Activated naive CD8-positive, alpha-beta T cell treated with anti-CD3 and anti-CD28 coated beads, Interleukin-2, amount 50 U/mL, for 24 hours (primary cell): ENCODE measurements around the gene TFRC.
"Not testable (repeated sequence)": the region's sequence is repeated elsewhere in the genome, so short reads cannot be mapped to it uniquely, and the experiment has no call there.

Experiments
- ATAC-seq: fragments of 150-1000 bp; cut with Tn5 transposase; one replicate; pipeline ENCODE4 v1.10.0; 2021
- DNase-seq: peaks from one replicate; pipeline ENCODE4 v3.0.0; 2021
- H3K27ac Mint-ChIP-seq: one replicate; pipeline ENCODE4 v1.8.0; 2021; ENCODE audit warnings: mild to moderate bottlenecking, mixed read lengths
- H3K27me3 Mint-ChIP-seq: one replicate; pipeline ENCODE4 v1.8.0; 2021; ENCODE audit warnings: mixed read lengths
- H3K36me3 Mint-ChIP-seq: one replicate; pipeline ENCODE4 v1.8.0; 2021; ENCODE audit warnings: low read depth, mixed read lengths
- H3K4me1 Mint-ChIP-seq: one replicate; pipeline ENCODE4 v1.8.0; 2021; ENCODE audit warnings: mixed read lengths
- H3K4me3 Mint-ChIP-seq: one replicate; pipeline ENCODE4 v1.8.0; 2021; ENCODE audit warnings: mild to moderate bottlenecking, moderate library complexity, mixed read lengths
- H3K9me3 Mint-ChIP-seq: one replicate; pipeline ENCODE4 v1.8.0; 2021; ENCODE audit warnings: mixed read lengths

TFRC gene

DNA sequence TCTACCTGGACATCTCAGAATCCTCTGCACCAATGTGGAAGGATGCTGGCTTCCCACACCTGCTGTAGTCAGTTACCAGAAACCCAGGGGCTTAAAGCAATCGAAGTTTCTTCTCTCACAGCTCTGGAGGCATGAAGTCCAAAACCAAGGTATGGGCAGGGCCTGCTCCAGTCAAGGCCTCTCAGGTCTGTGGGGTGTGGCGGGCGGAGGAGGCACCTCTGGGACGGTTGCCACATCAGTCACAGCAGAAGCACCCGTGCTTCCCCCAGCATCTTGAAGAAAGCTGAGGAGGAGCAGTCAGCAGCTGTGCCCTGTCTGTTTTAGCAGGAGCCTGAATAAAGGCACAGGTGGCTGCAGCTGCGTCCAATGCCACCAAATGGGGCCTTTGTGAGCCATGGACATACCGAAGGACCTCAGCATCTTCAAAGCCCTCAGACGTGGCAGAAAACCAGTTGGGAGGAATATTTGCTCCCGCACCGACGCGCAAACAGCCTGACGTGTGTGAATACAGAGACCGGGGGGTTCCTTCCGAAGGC, 68.9 kb downstream of the TFRC start:
- no peak overlapping the region for H3K27ac Mint-ChIP-seq
- H3K4me3 Mint-ChIP-seq = no peak overlapping the region
- H3K9me3 Mint-ChIP-seq = peaks cover 7% of the 10 kb centered on the region
- DNase-seq (no peak), ATAC-seq (no peak)
- H3K27me3 Mint-ChIP-seq = peaks cover 16% of the 10 kb centered on the region
- H3K36me3 Mint-ChIP-seq = peaks cover 1% of the 10 kb centered on the region
- peaks cover 3% of the 10 kb centered on the region for H3K4me1 Mint-ChIP-seq

DNA sequence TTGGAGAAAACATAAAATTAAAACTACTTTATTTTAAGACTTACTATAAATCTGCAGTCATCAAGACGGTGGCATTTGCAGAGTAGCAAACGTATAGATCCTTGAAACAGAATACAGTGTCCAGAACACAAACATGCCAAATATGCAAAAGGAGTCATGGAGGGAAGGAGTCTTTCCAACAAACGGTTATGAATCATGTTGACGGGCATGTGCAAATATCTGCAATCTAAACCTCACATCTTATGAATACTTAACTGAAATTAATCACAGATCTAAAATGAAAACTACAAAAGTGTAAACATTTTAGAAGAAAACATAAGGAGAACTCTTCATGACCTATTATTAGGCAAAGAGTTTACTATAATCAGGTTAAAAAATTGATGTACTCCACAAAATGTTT, 69.4 kb downstream of the TFRC start:
- peaks cover 1% of the 10 kb centered on the region for H3K36me3 Mint-ChIP-seq
- H3K9me3 Mint-ChIP-seq = peaks cover 7% of the 10 kb centered on the region
- no peak for DNase-seq
- H3K4me3 Mint-ChIP-seq = no peak overlapping the region
- H3K27ac Mint-ChIP-seq = no peak overlapping the region
- peaks cover 15% of the 10 kb centered on the region for H3K27me3 Mint-ChIP-seq
- H3K4me1 Mint-ChIP-seq = peaks cover 3% of the 10 kb centered on the region
- no peak for ATAC-seq

DNA sequence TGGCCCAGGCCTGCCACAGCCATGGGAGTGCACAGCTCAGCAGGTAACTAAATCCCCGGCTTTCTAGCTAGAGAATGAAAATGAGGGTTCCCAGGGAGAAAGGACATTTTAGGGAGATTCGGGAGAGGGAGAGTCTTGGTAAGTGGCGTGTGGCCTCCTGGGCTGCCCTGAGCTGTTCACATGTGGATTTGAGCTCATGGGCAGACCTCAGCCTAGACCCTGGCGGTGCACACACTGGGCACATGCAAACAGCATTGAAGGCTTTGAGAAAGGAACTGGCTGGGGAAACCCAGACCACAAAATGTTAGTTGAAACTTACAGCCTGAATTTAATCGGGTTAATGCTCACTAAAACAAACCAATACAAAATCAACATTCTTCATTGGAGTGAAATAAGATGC, 72.4 kb downstream of the TFRC start:
- no peak for ATAC-seq
- DNase-seq = no peak
- H3K4me3 Mint-ChIP-seq = no peak overlapping the region
- no peaks in the 10 kb centered on the region for H3K4me1 Mint-ChIP-seq
- H3K36me3 Mint-ChIP-seq = peaks cover 1% of the 10 kb centered on the region
- H3K9me3 Mint-ChIP-seq = peaks cover 7% of the 10 kb centered on the region
- H3K27ac Mint-ChIP-seq = no peak overlapping the region
- H3K27me3 Mint-ChIP-seq = peaks cover 15% of the 10 kb centered on the region

DNA sequence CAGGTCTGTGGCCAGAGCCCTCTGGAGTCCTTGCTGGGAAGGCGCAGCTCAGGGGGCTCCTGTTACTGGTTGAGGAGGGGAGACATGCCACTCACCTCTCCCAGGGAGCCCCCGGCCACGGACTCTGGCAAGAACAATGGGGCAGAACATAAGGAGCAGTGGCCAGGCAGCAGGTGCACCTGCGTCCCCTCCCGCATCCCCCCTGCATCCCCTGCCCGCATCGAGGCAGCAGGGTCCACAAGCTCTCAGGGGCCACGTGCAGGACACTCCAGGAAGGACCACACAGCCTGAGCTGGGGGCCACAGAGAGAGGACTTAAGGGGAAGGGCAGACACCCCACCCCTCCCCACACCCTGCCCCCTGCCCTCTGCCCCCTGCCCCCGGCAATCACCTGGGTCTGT, 73.0 kb downstream of the TFRC start:
- ATAC-seq = no peak
- H3K27me3 Mint-ChIP-seq = peaks cover 15% of the 10 kb centered on the region
- H3K27ac Mint-ChIP-seq = no peak overlapping the region
- H3K36me3 Mint-ChIP-seq = peaks cover 1% of the 10 kb centered on the region
- no peak overlapping the region for H3K4me3 Mint-ChIP-seq
- H3K4me1 Mint-ChIP-seq = no peaks in the 10 kb centered on the region
- DNase-seq = no peak
- peaks cover 7% of the 10 kb centered on the region for H3K9me3 Mint-ChIP-seq

DNA sequence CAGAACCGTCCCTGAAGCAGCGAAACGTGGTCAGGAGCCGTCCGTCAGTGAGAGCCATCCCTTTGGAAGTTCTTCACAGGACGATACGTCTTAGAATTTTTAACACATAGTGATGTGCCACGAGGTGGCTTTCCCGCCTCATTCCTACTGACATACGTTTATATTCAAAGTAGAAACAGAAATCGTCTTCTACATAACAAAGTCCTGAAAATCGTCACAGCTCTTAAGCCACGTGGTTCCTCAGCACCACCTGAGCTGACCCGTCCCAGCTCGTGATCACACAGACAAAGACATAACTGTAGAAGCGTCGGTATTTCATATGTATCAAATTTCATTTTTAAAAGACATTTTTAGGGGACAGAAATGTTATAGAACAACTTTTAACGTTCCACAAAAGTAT, 73.5 kb downstream of the TFRC start:
- Mint-ChIP-seq H3K27me3 (peaks cover 15% of the 10 kb centered on the region), H3K36me3 (peaks cover 1% of the 10 kb centered on the region), H3K4me3 (no peak overlapping the region), H3K4me1 (no peaks in the 10 kb centered on the region), H3K9me3 (peaks cover 7% of the 10 kb centered on the region), H3K27ac (no peak overlapping the region)
- no peak for ATAC-seq
- DNase-seq = no peak

DNA sequence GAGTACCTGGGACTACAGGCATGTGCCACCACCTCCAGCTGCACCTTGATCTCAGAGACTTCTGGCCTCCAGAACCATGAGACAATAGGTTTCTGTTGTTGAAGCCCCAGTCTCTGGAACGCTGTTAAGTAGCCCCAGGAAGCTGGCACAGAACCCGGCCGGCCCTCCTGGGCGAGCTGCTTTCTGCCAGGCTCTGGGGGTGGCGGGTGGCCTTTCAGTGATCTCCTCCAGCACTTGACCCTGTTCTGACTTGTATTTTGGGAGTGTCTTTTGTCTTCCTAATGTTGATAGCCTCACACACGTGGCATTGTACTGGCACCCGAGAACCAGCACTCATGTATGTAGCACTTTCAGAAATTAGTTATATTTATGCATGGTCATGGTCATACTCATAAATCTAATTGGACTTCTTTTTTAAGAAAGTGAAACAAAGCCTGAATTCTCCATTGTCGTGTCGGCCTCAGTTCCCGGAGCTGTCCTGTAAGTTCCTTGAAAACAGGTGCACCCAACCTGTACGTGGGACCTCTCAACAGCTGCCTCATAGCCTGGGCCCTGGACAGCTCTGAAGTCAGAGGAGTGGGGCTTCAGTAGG, 74.0 kb downstream of the TFRC start:
- ATAC-seq = no peak
- no peak overlapping the region for H3K4me3 Mint-ChIP-seq
- no peak for DNase-seq
- peaks cover 1% of the 10 kb centered on the region for H3K36me3 Mint-ChIP-seq
- peaks cover 7% of the 10 kb centered on the region for H3K9me3 Mint-ChIP-seq
- no peaks in the 10 kb centered on the region for H3K4me1 Mint-ChIP-seq
- no peak overlapping the region for H3K27ac Mint-ChIP-seq
- H3K27me3 Mint-ChIP-seq = peaks cover 15% of the 10 kb centered on the region

DNA sequence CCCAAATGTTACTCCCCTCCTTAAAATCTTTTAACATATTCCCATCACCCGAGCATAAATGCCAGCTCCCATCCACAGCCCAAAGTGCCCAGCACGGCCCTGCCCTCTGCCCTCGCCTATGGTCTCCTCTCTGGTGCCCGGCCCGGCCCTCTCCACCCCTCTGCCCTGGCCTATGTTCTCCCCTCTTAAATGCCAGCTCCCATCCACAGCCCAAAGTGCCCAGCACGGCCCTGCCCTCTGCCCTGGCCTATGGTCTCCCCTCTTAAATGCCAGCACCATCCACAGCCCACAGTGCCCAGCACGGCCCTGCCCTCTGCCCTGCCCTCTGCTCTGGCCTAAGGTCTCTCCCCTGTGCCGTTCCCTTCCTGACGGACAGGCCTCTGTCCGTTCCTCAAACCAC, 76.6 kb downstream of the TFRC start:
- not testable (repeated sequence) for H3K4me1 Mint-ChIP-seq, H3K36me3 Mint-ChIP-seq, DNase-seq, H3K4me3 Mint-ChIP-seq, H3K9me3 Mint-ChIP-seq, H3K27ac Mint-ChIP-seq, ATAC-seq
- peaks cover 18% of the 10 kb centered on the region for H3K27me3 Mint-ChIP-seq

DNA sequence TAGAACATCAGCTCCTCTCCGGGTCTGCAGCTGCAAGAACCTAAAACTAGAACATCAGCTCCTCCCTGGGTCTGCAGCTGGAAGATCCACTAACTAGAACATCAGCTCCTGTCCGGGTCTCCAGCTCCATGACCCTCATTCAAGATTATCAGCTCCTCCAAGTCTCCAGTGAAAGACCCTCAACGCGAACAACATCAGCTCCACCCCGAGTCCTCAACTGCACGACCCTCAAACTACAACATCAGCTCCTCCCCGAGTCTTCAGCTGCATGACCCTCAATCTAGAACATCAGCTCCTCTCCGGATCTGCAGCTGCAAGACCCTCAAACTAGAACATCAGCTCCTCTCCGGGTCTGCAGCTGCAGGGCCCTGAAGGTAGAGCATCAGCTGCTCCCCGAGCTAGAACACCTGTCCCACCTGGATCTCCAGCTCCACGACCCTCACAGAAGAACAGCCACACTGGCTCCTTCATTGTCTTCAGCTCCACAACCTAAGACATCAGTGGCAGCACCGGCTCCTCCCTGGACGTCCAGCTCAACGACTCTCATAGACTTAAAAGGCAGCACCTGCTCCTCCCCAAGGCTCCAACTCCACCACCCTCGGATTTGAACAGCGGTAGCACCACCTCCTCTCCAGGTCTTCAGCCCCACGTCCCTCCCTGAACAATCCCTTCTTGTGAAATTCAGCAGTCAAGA, 77.4 kb downstream of the TFRC start:
- not testable (repeated sequence) for H3K4me3 Mint-ChIP-seq, H3K9me3 Mint-ChIP-seq, H3K36me3 Mint-ChIP-seq, H3K4me1 Mint-ChIP-seq, H3K27ac Mint-ChIP-seq, DNase-seq, ATAC-seq
- peaks cover 15% of the 10 kb centered on the region for H3K27me3 Mint-ChIP-seq

DNA sequence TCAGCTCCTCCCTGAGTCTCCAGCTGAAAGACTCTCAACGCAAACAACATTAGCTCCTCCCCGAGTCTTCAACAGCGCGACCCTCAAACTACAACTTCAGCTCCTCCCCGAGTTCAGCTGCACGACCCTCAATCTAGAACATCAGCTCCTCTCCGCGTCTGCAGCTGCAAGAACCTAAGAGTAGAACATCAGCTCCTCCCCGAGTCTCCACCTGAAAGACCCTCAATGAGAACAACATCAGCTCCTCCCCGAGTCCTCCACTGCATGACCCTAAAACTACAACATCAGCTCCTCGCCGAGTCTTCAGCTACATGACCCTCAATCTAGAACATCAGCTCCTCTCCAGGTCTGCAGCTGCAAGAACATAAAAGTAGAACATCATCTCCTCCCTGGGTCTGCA, 78.3 kb downstream of the TFRC start:
- DNase-seq (no peak), ATAC-seq (no peak)
- H3K36me3 Mint-ChIP-seq = no peaks in the 10 kb centered on the region
- H3K27me3 Mint-ChIP-seq = peaks cover 13% of the 10 kb centered on the region
- no peak overlapping the region for H3K4me3 Mint-ChIP-seq
- H3K9me3 Mint-ChIP-seq = no peaks in the 10 kb centered on the region
- no peaks in the 10 kb centered on the region for H3K4me1 Mint-ChIP-seq
- no peak overlapping the region for H3K27ac Mint-ChIP-seq

DNA sequence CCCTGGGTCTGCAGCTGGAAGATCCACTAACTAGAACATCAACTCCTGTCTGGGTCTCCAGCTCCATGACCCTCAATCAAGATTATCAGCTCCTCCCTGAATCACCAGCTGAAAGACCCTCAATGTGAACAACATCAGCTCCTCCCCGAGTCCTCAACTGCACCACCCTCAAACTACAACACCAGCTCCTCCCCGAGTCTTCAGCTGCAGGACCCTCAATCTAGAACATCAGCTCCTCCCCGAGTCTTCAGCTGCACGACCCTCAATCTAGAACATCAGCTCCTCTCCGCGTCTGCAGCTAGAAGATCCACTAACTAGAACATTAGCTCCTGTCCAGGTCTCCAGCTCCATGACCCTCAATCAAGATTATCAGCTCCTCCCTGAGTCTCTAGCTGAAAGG, 79.2 kb downstream of the TFRC start:
- not testable (repeated sequence) for H3K4me3 Mint-ChIP-seq, ATAC-seq, H3K9me3 Mint-ChIP-seq, DNase-seq, H3K36me3 Mint-ChIP-seq, H3K4me1 Mint-ChIP-seq, H3K27ac Mint-ChIP-seq, H3K27me3 Mint-ChIP-seq

DNA sequence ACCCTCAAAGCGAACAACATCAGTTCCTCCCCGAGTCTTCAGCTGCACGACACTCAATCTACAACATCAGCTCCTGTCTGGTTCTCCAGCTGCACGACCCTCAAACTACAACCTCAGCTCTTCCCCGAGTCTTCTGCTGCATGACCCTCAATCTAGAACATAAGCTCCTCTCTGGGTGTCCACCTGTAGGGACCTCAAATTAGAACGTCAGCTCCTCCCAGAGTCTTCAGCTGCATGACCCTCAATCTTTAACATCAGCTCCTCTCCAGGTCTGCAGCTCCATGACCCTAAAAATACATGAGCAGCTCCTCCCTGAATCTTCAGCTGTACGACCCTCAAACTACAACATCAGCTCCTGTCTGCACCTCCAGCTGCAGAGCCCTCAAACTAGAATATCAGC, 80.7 kb downstream of the TFRC start:
- ATAC-seq, DNase-seq, H3K9me3 Mint-ChIP-seq, H3K4me1 Mint-ChIP-seq, H3K36me3 Mint-ChIP-seq, H3K4me3 Mint-ChIP-seq, H3K27ac Mint-ChIP-seq, H3K27me3 Mint-ChIP-seq: not testable (repeated sequence)

DNA sequence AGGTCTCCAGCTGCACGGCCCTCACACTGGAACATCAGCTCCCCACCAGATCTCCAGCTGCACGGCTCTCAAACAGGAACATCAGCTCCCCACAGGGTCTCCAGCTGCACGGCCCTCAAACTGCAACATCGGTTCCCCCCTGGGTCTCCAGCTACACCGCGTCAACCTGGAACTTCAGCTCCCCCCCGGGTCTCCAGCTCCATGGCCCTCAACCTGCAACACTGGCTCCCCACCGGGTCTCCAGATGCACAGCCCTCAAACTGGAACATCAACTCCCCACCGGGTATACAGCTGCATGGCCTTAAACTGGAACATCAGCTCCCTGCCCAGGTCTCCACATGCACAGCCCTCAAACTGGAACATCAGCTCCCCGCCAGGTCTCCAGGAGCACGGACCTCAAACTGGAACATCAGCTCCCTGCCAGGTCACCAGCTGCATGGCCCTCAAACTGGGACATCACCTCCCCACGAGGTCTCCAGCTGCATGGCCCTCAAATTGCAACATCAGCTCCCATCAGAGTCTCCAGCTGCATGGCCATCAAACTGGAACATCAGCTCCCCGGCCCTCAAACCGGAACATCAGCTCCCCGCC, 81.4 kb downstream of the TFRC start:
- not testable (repeated sequence) for H3K4me1 Mint-ChIP-seq, H3K4me3 Mint-ChIP-seq, ATAC-seq, H3K36me3 Mint-ChIP-seq, H3K27ac Mint-ChIP-seq, H3K27me3 Mint-ChIP-seq, H3K9me3 Mint-ChIP-seq, DNase-seq

DNA sequence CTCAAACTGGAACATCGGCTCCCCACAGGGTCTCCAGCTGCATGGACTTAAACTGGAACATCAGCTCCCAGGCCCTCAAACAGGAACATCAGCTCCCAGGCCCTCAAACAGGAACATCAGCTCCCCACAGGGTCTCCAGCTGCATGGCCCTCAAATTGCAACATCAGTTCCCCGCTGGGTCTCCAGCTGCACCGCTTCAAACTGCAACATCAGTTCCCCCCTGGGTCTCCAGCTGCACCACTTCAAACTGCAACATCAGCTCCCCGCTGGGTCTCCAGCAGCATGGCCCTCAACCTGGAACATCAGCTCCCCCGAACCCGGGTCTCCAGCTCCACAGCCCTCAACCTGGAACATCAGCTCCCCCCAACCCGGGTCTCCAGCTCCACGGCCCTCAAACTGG, 82.0 kb downstream of the TFRC start:
- Mint-ChIP-seq H3K36me3 (no peaks in the 10 kb centered on the region), H3K27ac (no peak overlapping the region), H3K9me3 (no peaks in the 10 kb centered on the region), H3K27me3 (peaks cover 8% of the 10 kb centered on the region), H3K4me1 (no peaks in the 10 kb centered on the region), H3K4me3 (no peak overlapping the region)
- DNase-seq (no peak), ATAC-seq (no peak)
